Measurements from ENCODE around the gene GLG1.

- TF ChIP-seq POLR2AphosphoS5 (IDR thresholded peaks at IDR 0.05; ENCODE audit: low read depth, low read length) (no peak), TAF1 (IDR thresholded peaks at IDR 0.05; ENCODE audit: borderline replicate concordance, insufficient read depth, low read length) (no peak), FOXP2 (optimal IDR thresholded peaks at IDR 0.05; ENCODE audit: borderline replicate concordance, extremely low read depth, extremely low read length, insufficient read depth) (no peak), SIN3A (IDR thresholded peaks at IDR 0.05; ENCODE audit: borderline replicate concordance, insufficient read depth, low read length) (no peak)
- TF ChIP-seq, protein P1, sequence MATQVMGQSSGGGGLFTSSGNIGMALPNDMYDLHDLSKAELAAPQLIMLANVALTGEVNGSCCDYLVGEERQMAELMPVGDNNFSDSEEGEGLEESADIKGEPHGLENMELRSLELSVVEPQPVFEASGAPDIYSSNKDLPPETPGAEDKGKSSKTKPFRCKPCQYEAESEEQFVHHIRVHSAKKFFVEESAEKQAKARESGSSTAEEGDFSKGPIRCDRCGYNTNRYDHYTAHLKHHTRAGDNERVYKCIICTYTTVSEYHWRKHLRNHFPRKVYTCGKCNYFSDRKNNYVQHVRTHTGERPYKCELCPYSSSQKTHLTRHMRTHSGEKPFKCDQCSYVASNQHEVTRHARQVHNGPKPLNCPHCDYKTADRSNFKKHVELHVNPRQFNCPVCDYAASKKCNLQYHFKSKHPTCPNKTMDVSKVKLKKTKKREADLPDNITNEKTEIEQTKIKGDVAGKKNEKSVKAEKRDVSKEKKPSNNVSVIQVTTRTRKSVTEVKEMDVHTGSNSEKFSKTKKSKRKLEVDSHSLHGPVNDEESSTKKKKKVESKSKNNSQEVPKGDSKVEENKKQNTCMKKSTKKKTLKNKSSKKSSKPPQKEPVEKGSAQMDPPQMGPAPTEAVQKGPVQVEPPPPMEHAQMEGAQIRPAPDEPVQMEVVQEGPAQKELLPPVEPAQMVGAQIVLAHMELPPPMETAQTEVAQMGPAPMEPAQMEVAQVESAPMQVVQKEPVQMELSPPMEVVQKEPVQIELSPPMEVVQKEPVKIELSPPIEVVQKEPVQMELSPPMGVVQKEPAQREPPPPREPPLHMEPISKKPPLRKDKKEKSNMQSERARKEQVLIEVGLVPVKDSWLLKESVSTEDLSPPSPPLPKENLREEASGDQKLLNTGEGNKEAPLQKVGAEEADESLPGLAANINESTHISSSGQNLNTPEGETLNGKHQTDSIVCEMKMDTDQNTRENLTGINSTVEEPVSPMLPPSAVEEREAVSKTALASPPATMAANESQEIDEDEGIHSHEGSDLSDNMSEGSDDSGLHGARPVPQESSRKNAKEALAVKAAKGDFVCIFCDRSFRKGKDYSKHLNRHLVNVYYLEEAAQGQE (IDR thresholded peaks at IDR 0.05; ENCODE audit: insufficient read depth in 1 of 2, low read depth in 2 of 2, low read length in 2 of 2) = no peak
Observed at GRCh38 chr16:74465281-74465680, 141.6 kb downstream of the GLG1 start.

All from PFSK-1 (cell line).